Stimulated activated CD8-positive, alpha-beta memory T cell treated with anti-CD3 and anti-CD28 coated beads, Interleukin-15, amount 100 ng/mL, for 24 hours (primary cell): ENCODE measurements around the gene MAN1C1.

Experiments used
- DNase-seq: peaks from one replicate; pipeline ENCODE4 v3.0.0-alpha.2; 2020; ENCODE audit warnings: low read depth

MAN1C1 gene

GRCh38 chr1:25616095-25616986 lies at the start of gene MAN1C1:
MAN1C1 (plus strand) TSS chr1:25616791; CDS start chr1:25617798, 1,007 bp downstream.
- DNase-seq, result peak; percentile 71

DNA sequence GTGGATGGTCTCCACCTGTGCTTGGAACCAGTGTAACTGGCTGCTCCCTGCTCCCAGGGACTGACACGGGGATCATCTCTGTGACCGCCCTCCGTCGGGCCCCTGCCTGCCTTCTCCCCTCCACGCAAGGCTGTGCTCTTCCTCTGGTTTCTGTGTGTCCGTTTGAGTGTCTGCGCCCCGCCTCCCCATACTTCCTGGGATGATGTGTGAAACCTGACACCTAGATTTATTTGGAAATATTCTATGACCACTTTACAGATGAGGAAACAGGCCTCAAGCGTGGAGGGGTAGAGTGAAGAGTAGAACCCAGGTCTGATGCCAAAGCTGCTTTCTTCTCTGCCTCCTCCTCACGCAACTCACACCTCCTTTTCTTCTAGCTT lies 48.9 kb upstream of the MAN1C1 start:
- DNase-seq, result no peak

- DNase-seq, result no peak
Observed at GRCh38 chr1:25568090-25568833, 48.3 kb upstream of the MAN1C1 start.

GRCh38 chr1:25568834-25569596 lies 47.6 kb upstream of the MAN1C1 start:
- DNase-seq, result no peak

DNA sequence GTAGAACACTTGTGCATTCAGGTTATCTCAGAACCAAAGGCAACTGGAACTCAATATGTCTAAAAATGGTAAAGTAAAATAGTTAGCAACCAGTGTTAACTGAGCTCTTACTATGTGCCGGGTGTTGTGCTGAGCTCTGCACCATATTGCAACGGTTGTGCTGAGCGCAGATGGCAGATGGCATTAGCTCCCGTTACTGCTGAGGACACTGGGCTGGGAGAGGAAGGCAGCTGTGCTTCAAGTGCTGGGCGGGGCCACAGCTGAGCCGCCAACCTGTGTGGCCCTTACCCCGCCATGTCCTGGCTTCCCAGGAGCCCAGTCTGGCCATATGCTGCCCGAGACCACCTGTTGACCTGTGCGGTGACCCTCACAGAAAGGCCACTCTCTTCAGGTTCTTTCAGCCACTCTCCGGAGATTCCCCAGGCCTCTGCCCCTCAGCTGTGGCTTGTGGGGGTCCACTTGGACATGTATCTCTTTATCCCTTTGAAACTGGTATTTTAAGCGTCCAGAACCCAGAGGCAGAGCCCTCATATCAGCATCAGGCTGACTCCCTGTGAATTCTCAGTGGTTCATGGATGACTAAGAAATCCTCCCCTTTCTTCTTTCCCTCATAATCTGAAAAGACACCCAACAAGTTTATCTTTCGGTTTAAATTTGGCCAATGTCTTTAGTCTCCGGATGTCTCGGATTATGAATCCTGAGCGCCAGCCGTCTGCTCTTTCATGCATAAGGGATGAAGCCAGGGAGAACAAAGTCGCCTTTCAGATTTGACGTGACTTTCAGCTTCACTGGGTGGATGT lies 46.8 kb upstream of the MAN1C1 start:
- DNase-seq, result no peak

DNA sequence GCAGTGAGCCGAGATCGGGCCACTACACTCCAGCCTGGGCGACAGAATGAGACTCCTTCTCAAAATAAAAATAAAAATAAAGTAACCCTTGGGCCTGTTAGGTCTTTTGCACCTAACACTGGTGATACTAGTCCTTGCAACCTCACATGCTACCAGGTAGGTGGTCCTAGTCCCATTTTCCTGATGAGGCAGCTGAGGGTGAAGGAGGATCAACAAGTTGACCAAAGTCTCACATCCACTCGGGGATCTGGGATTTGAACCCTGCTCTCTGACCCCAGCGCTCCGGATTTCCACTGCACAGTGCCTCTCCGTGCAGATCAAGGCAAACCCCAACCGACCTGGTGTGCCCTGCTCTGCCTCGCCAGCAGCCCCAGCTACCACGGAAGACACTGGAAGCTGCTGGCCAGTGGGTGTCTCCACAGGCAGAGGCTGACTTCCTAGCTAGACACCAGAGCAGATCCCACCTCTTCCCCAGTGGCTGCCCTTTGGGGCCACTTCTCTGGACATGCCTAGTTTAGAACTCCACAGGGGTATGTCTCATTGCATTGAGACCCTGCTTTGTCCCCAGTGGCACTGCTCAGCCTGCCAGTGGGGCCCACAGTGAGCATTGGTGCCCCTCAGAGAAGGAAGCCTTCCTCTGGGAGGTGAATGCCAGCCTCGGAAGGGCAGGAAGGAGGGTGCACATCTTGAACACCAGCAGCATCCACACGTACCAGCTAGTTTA lies 45.6 kb upstream of the MAN1C1 start:
- DNase-seq, result no peak

GRCh38 chr1:25571522-25571970 lies 45.0 kb upstream of the MAN1C1 start:
- DNase-seq, result no peak

- DNase-seq, result no peak
Observed at GRCh38 chr1:25572107-25572506, 44.5 kb upstream of the MAN1C1 start.

- peak; percentile 31 for DNase-seq
Observed at GRCh38 chr1:25572708-25573590, 43.6 kb upstream of the MAN1C1 start.

GRCh38 chr1:25573591-25573930 lies 43.0 kb upstream of the MAN1C1 start:
- no peak for DNase-seq

GRCh38 chr1:25573961-25574360 lies 42.6 kb upstream of the MAN1C1 start:
- no peak for DNase-seq

DNA sequence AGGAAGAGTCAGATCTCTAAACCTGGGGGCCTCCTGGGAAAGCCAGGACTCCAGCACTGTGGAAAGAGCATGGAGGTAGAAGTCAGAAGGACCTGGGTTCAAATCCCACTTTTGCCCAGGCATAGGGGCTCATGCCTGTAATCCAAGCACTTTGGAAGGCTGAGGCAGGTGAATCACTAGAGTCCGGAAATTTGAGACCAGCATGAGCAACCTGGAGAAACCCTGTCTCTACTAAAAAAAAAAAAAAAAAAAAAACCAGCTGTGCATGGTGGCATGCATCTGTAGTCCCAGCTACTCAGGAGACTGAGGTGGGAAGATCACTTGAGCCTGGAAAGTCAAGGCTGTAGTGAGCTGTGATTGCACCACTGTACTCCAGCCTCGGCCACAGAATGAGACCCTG lies 41.4 kb upstream of the MAN1C1 start:
- DNase-seq, result no peak

GRCh38 chr1:25576459-25577133 lies 40.0 kb upstream of the MAN1C1 start:
- no peak for DNase-seq

- no peak for DNase-seq
Observed at GRCh38 chr1:25577134-25577920, 39.3 kb upstream of the MAN1C1 start.

DNA sequence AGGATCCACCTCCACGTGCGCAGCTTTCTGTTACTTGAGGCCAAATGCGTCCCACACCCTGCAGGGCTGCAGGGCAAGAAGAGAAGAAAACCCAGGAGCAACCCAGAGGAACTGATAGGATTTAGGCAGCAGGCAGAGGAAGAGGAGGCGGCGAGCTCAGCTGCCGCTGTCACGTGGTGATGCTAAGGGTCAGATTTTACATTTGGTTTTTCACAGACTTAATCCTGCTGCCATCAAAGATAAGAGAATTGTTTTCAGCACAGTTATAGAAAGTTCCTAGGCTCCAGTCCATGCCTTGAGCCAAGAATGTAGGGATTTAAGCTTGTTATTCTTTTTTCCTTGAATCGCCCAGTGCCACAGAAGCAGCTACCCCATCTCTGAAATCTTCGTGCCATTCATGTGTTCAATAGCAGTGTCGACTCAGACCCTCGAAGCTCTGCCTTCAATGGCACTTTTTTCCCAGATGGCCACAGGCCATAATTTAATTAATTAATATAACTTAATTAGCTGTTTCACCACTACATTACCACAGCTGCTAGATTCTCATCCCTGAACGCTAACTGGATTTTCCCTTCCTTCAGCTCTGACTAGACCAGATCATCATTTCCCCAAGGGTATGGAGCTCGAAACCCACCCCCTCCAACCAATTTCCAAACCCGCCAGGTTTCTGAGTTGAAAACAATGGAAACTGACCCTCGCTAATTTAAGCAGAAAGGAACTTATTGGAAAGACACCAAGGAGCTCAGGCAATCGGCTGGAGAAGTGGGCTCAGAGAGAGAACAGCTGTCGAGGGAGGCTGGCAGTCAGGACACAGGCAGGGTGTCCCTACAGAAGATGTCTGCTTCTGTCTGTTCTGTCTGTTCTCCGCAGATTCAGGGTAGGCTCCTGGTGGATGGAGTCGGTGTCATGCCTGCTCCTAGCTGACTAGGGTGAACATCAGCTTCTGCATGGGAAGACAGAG lies 37.0 kb upstream of the MAN1C1 start:
- DNase-seq, result no peak

- DNase-seq, result no peak
Observed at GRCh38 chr1:25580927-25581326, 35.7 kb upstream of the MAN1C1 start.

GRCh38 chr1:25581764-25582163 lies 34.8 kb upstream of the MAN1C1 start:
- no peak for DNase-seq
